HepG2 (cell line): ENCODE measurements around the gene RHOT2. TPM values are rescaled to one million over a fixed set of nuclear protein-coding genes. Genes with fewer than 3 reads are reported as not detected.

Experiments used
- DBP ChIP-seq: sonication (generic); formaldehyde crosslinking; IDR thresholded peaks from 2 replicates; pipeline ENCODE4 v1.4.0; 2020; ENCODE audit warnings: missing genetic modification reagents; ENCODE audit errors: not compliant biosample characterization
- EHMT2 ChIP-seq: fragments of 200-600 bp; sonication (generic); IDR thresholded peaks from 2 replicates; pipeline ENCODE4 v1.7.0; 2017; ENCODE audit warnings: antibody characterized with exemption, low read depth, low read length, borderline replicate concordance
- ELF4 ChIP-seq: sonication (generic); formaldehyde crosslinking; IDR thresholded peaks from 2 replicates; pipeline ENCODE4 v1.5.0; 2020; ENCODE audit warnings: missing genetic modification reagents, mild to moderate bottlenecking, moderate library complexity, borderline replicate concordance
- ETV5 ChIP-seq: IDR thresholded peaks from 2 replicates; pipeline ENCODE4 v1.6.1; 2018; ENCODE audit warnings: missing biosample characterization, missing genetic modification reagents, inconsistent platforms, borderline replicate concordance
- MATR3 ChIP-seq: sonication (generic); formaldehyde crosslinking; IDR thresholded peaks from 2 replicates; pipeline ENCODE4 v1.4.0; 2020; ENCODE audit warnings: missing genetic modification reagents
- MTERF4 ChIP-seq: sonication (generic); formaldehyde crosslinking; IDR thresholded peaks from 2 replicates; pipeline ENCODE4 v1.8.0; 2023; ENCODE audit warnings: mild to moderate bottlenecking, missing genetic modification reagents
- NRL ChIP-seq: sonication (generic); formaldehyde crosslinking; IDR thresholded peaks from 2 replicates; pipeline ENCODE4 v1.5.0; 2020; ENCODE audit warnings: missing genetic modification reagents, mild to moderate bottlenecking, moderate library complexity, borderline replicate concordance
- ZBTB20 ChIP-seq: sonication (generic); formaldehyde crosslinking; IDR thresholded peaks from 2 replicates; pipeline ENCODE4 v1.8.1; 2023; ENCODE audit warnings: missing genetic modification reagents, low read depth, mild to moderate bottlenecking, borderline replicate concordance
- ZNF660 ChIP-seq: sonication (generic); formaldehyde crosslinking; IDR thresholded peaks from 2 replicates; pipeline ENCODE4 v1.5.1; 2020; ENCODE audit warnings: mild to moderate bottlenecking, low read depth, missing genetic modification reagents, borderline replicate concordance
- ZNF710 ChIP-seq: sonication (generic); formaldehyde crosslinking; IDR thresholded peaks from 2 replicates; pipeline ENCODE4 v1.5.0; 2020; ENCODE audit warnings: mild to moderate bottlenecking, missing genetic modification reagents, borderline replicate concordance
- polyA plus RNA-seq, 8 experiments: library from polyadenylated mRNA; depleted of rRNA in 3 of 8; stranded (reverse) in 7 of 8; unstranded in 1 of 8; fragments of >200 nt; fragmentation: Illumina TruSeq in 4 of 8; extraction: Trizol in 4 of 8; gene quantifications; 2 replicates each; pipeline versions ENCODE4 v1.2.1 to v1.2.3, GENCODE V29; 2011 to 2016; ENCODE audit warnings: low read depth in 4 of 8, missing spikeins in 1 of 8, mixed read lengths in 1 of 8; ENCODE audit not compliant: insufficient read depth in 1 of 8
- total RNA-seq, 5 experiments: library from RNA; depleted of rRNA; stranded (reverse); fragments of >200 nt; fragmentation: Illumina TruSeq; extraction: Trizol; gene quantifications; 2 replicates each; pipeline ENCODE4 v1.2.3, GENCODE V29; 2016; ENCODE audit warnings: low read depth in 1 of 5
- TF ChIP-seq, protein P1 (sequence below): sonication (generic); formaldehyde crosslinking; IDR thresholded peaks from 2 replicates; pipeline ENCODE4 v1.8.1; 2023; ENCODE audit warnings: mild to moderate bottlenecking, missing genetic modification reagents
- TF ChIP-seq, protein P2 (sequence below): sonication (generic); formaldehyde crosslinking; IDR thresholded peaks from one replicate; pipeline ENCODE4 v1.5.1; 2020; ENCODE audit warnings: mild to moderate bottlenecking, missing genetic modification reagents; ENCODE audit errors: not compliant biosample characterization
- TF ChIP-seq, protein P3 (sequence below): sonication (generic); formaldehyde crosslinking; IDR thresholded peaks from 2 replicates; pipeline ENCODE4 v1.5.0; 2020; ENCODE audit warnings: mild to moderate bottlenecking, missing genetic modification reagents, moderate library complexity

The RHOT2 gene
- total and polyA plus RNA-seq, 2 of the 13 experiments (the other 11 are each of a cell fraction or from before 2014, with no cell fraction given): 63.6 to 76.9 TPM

DNA sequence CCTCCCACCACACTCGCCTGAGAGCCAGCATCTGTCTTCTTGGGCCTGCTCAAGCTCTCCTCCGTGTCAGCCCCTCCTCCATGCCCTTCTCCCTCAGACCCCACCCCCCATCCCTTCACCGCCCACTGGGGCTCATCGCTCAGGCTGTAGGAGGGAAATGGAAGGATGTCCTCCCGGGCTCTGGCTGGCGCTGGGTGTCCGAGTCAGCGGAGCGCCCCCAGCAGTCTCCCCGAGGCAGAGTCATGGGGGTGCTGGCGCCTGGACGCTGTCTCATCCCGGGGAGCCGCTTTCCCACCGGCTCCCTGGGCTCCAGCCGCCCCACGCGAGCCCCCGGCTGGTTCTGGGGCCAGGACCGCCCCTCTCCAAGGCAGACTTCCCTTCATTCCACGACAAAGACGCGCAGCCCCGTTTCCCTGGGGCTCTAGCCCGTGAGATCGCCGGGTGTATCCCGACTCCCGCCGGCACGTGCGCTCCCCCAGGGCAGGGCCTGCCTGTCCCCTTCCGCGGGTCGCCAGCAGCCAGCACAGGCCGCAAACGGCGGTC lies 52.6 kb downstream of the RHOT2 start (continued):
- TF ChIP-seq ELF4 (CRISPR knock-in tag): no peak
- TF ChIP-seq, protein P1, sequence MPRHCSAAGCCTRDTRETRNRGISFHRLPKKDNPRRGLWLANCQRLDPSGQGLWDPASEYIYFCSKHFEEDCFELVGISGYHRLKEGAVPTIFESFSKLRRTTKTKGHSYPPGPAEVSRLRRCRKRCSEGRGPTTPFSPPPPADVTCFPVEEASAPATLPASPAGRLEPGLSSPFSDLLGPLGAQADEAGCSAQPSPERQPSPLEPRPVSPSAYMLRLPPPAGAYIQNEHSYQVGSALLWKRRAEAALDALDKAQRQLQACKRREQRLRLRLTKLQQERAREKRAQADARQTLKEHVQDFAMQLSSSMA (CRISPR knock-in tag): no peak
- TF ChIP-seq MATR3 (CRISPR knock-in tag): no peak
- no peak for TF ChIP-seq EHMT2
- peak; percentile 30; the same call in 1 of the 2 replicates for TF ChIP-seq NRL
- TF ChIP-seq ZNF710: no peak
- no peak for TF ChIP-seq MTERF4 (CRISPR knock-in tag)
- TF ChIP-seq ETV5: no peak
- TF ChIP-seq, protein P2, sequence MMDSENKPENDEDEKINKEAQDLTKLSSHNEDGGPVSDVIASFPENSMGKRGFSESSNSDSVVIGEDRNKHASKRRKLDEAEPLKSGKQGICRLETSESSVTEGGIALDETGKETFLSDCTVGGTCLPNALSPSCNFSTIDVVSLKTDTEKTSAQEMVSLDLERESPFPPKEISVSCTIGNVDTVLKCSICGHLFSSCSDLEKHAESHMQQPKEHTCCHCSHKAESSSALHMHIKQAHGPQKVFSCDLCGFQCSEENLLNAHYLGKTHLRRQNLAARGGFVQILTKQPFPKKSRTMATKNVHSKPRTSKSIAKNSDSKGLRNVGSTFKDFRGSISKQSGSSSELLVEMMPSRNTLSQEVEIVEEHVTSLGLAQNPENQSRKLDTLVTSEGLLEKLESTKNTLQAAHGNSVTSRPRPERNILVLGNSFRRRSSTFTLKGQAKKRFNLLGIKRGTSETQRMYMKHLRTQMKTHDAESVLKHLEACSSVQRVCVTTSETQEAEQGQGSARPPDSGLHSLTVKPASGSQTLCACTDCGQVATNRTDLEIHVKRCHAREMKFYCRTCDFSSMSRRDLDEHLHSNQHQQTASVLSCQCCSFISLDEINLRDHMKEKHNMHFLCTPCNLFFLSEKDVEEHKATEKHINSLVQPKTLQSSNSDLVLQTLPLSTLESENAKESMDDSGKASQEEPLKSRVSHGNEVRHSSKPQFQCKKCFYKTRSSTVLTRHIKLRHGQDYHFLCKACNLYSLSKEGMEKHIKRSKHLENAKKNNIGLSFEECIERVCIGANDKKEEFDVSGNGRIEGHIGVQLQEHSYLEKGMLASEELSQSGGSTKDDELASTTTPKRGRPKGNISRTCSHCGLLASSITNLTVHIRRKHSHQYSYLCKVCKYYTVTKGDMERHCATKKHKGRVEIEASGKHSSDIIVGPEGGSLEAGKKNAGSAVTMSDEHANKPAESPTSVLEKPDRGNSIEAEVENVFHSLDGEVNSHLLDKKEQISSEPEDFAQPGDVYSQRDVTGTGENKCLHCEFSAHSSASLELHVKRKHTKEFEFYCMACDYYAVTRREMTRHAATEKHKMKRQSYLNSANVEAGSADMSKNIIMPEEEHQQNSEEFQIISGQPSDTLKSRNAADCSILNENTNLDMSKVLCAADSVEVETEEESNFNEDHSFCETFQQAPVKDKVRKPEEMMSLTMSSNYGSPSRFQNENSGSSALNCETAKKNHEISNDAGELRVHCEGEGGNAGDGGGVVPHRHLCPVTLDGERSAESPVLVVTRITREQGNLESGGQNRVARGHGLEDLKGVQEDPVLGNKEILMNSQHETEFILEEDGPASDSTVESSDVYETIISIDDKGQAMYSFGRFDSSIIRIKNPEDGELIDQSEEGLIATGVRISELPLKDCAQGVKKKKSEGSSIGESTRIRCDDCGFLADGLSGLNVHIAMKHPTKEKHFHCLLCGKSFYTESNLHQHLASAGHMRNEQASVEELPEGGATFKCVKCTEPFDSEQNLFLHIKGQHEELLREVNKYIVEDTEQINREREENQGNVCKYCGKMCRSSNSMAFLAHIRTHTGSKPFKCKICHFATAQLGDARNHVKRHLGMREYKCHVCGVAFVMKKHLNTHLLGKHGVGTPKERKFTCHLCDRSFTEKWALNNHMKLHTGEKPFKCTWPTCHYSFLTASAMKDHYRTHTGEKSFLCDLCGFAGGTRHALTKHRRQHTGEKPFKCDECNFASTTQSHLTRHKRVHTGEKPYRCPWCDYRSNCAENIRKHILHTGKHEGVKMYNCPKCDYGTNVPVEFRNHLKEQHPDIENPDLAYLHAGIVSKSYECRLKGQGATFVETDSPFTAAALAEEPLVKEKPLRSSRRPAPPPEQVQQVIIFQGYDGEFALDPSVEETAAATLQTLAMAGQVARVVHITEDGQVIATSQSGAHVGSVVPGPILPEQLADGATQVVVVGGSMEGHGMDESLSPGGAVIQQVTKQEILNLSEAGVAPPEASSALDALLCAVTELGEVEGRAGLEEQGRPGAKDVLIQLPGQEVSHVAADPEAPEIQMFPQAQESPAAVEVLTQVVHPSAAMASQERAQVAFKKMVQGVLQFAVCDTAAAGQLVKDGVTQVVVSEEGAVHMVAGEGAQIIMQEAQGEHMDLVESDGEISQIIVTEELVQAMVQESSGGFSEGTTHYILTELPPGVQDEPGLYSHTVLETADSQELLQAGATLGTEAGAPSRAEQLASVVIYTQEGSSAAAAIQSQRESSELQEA: peak; percentile 48
- TF ChIP-seq, protein P3, sequence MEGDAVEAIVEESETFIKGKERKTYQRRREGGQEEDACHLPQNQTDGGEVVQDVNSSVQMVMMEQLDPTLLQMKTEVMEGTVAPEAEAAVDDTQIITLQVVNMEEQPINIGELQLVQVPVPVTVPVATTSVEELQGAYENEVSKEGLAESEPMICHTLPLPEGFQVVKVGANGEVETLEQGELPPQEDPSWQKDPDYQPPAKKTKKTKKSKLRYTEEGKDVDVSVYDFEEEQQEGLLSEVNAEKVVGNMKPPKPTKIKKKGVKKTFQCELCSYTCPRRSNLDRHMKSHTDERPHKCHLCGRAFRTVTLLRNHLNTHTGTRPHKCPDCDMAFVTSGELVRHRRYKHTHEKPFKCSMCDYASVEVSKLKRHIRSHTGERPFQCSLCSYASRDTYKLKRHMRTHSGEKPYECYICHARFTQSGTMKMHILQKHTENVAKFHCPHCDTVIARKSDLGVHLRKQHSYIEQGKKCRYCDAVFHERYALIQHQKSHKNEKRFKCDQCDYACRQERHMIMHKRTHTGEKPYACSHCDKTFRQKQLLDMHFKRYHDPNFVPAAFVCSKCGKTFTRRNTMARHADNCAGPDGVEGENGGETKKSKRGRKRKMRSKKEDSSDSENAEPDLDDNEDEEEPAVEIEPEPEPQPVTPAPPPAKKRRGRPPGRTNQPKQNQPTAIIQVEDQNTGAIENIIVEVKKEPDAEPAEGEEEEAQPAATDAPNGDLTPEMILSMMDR (CRISPR knock-in tag): peak; percentile 46
- no peak for TF ChIP-seq DBP (CRISPR knock-in tag)
- no peak for TF ChIP-seq ZNF660
- 0 out of 2 replicates have a peak, but pooled peaks have one; percentile 30 for TF ChIP-seq ZBTB20
